Transverse colon (tissue), 4 donors: ENCODE measurements around the gene PDE9A. TPM values are rescaled to one million over a fixed set of nuclear protein-coding genes. Genes with fewer than 3 reads are reported as not detected.

Experiments
- DNase-seq: peaks from one replicate; pipeline ENCODE4 v3.0.0-alpha.2; 2019
- H3K27ac ChIP-seq, 4 donors: fragments of 200-600 bp; sonication (generic); 2 replicates each; pipeline ENCODE4 v1.5.1; 2016 to 2018; ENCODE audit warnings: inconsistent platforms in 4 of 4
- H3K27me3 ChIP-seq: fragments of 200-600 bp; sonication (generic); 2 replicates; pipeline ENCODE4 v1.5.1; 2017; ENCODE audit warnings: inconsistent platforms
- H3K36me3 ChIP-seq, 4 donors: fragments of 200-600 bp; sonication (generic); 2 replicates each; pipeline ENCODE4 v1.5.1; 2017 to 2019; ENCODE audit warnings: inconsistent platforms in 4 of 4
- H3K4me1 ChIP-seq, 4 donors: fragments of 200-600 bp; sonication (generic); 2 replicates each; pipeline ENCODE4 v1.5.1; 2017 to 2020; ENCODE audit warnings: inconsistent platforms in 4 of 4
- H3K4me3 ChIP-seq, 4 donors: fragments of 200-600 bp; sonication (generic); 1 replicate in 1 of 4; 2 replicates in 3 of 4; pipeline versions ENCODE4 v1.5.1 to v1.6.1; 2017 to 2019; ENCODE audit warnings: inconsistent platforms in 4 of 4
- H3K9me3 ChIP-seq, 2 donors: fragments of 200-600 bp; sonication (generic); 2 replicates each; pipeline ENCODE4 v1.5.1; 2017 to 2019; ENCODE audit warnings: inconsistent platforms in 2 of 2
- CTCF ChIP-seq, 5 experiments: fragments of 200-600 bp in 3 of 5; fragments of 450-650 bp in 2 of 5; sonication (generic) in 3 of 5; IDR thresholded peaks; 1 replicate in 2 of 5; 2 replicates in 3 of 5; pipeline ENCODE4 v1.5.1; 2016 to 2017; ENCODE audit warnings: antibody characterized with exemption in 5 of 5, inconsistent platforms in 3 of 5, mild to moderate bottlenecking in 2 of 5, moderate library complexity in 1 of 5
- EP300 ChIP-seq: sonication (generic); formaldehyde crosslinking; IDR thresholded peaks from one replicate; pipeline ENCODE4 v1.6.1; 2017; ENCODE audit warnings: antibody characterized with exemption, low read depth
- POLR2A ChIP-seq: fragments of 450-650 bp; IDR thresholded peaks from one replicate; pipeline ENCODE4 v1.6.1; 2016; ENCODE audit warnings: antibody characterized with exemption, mild to moderate bottlenecking, moderate library complexity
- POLR2AphosphoS5 ChIP-seq, 3 donors: sonication (generic); formaldehyde crosslinking; IDR thresholded peaks; one replicate each; pipeline ENCODE4 v1.6.1; 2016; ENCODE audit warnings: antibody characterized with exemption in 3 of 3
- WGBS, 2 donors: methylation state at CpG; one replicate each; pipeline ENCODE4 v1.1.5; 2018; ENCODE audit warnings: low coverage in 1 of 2; 5-methylcytosine and 5-hydroxymethylcytosine counted together
- in situ Hi-C, 4 donors: fragments of 200-750 bp; cut with MboI; loops; one replicate each; pipeline versions ENCODE4 v1.15.0 to v1.15.1; 2017; ENCODE audit warnings: low sequenced_read_pairs in 3 of 4, low pct_ligation_motif_present in 1 of 4, low pct_unique_long_range_greater_than_20kb in 1 of 4
- intact Hi-C: fragments of 100-400 bp; cut with DNase I; formaldehyde crosslinking; loops from one replicate; pipeline ENCODE4 v1.15.1; 2023; ENCODE audit warnings: low total_unique reads
- total RNA-seq, 4 donors: library from RNA; depleted of rRNA; stranded (reverse); fragments of >200 nt; gene quantifications; one replicate each; pipeline ENCODE4 v1.1.0, GENCODE V29; 2016

Gene PDE9A
- total RNA-seq, 4 donors from 2014 or later = 65.7 to 673 (median 364) TPM

- 96% methylated on average over 3 of the region's 8 CpGs; no CpG with 5 or more reads in 1 of the 2 donors for WGBS, 2 donors
- peaks cover 0 to 79% (median 11%) of the 10 kb centered on the region in 4 donors for H3K36me3 ChIP-seq
- H3K27ac ChIP-seq = no peak overlapping the region
- TF ChIP-seq POLR2AphosphoS5 (IDR thresholded peaks at IDR 0.05) (no peak), CTCF (IDR thresholded peaks at IDR 0.05) (no peak), POLR2A (no peak), EP300 (no peak)
- no peak overlapping the region for H3K4me3 ChIP-seq
- no peaks in the 10 kb centered on the region for H3K27me3 ChIP-seq
- in situ Hi-C loops = loop anchor here in 1 of 4 donors (25.0 kb wide), 2 partner anchors 95 to 180 kb away; no protein-coding TSS in a partner anchor
- DNase-seq = no peak
- no peaks in the 10 kb centered on the region for H3K9me3 ChIP-seq
- intact Hi-C loops = no loop called here
- H3K4me1 ChIP-seq = no peaks in the 10 kb centered on the region
Measured at GRCh38 chr21:42767561-42767835, 114.1 kb downstream of the PDE9A start.

- Histone ChIP-seq H3K9me3 (no peaks in the 10 kb centered on the region), H3K36me3 (peaks cover 0 to 76% (median 8%) of the 10 kb centered on the region in 4 donors), H3K4me3 (no peak overlapping the region), H3K27ac (no peak overlapping the region), H3K4me1 (no peaks in the 10 kb centered on the region), H3K27me3 (no peaks in the 10 kb centered on the region)
- WGBS, 2 donors = 91% methylated on average over 7 to 21 of the region's 21 CpGs
- TF ChIP-seq EP300 = no peak
- no peak for TF ChIP-seq POLR2A
- no peak for TF ChIP-seq CTCF (IDR thresholded peaks at IDR 0.05)
- no peak for TF ChIP-seq POLR2AphosphoS5 (IDR thresholded peaks at IDR 0.05)
- intact Hi-C loops = no loop called here
- DNase-seq = no peak
- in situ Hi-C loops = loop anchor here in 1 of 4 donors (25.0 kb wide), 2 partner anchors 94 to 181 kb away; no protein-coding TSS in a partner anchor
Measured at GRCh38 chr21:42768324-42769121, 115.1 kb downstream of the PDE9A start.

- Histone ChIP-seq H3K27me3 (no peaks in the 10 kb centered on the region), H3K4me1 (no peaks in the 10 kb centered on the region), H3K4me3 (no peak overlapping the region), H3K36me3 (peaks cover 0 to 74% (median 7%) of the 10 kb centered on the region in 4 donors), H3K9me3 (no peaks in the 10 kb centered on the region), H3K27ac (no peak overlapping the region)
- 77% methylated on average over 9 of the region's 9 CpGs; no CpG with 5 or more reads in 1 of the 2 donors for WGBS, 2 donors
- in situ Hi-C loops = loop anchor here in 1 of 4 donors (25.0 kb wide), 2 partner anchors 93 to 182 kb away; no protein-coding TSS in a partner anchor
- no peak for DNase-seq
- intact Hi-C loops = no loop called here
- TF ChIP-seq CTCF (IDR thresholded peaks at IDR 0.05) (no peak), POLR2A (no peak), POLR2AphosphoS5 (IDR thresholded peaks at IDR 0.05) (no peak), EP300 (no peak)
Measured at GRCh38 chr21:42769183-42769819, 115.9 kb downstream of the PDE9A start.

GRCh38 chr21:42769820-42770716 is 116.6 kb downstream of the PDE9A start:
- H3K27me3 ChIP-seq = no peaks in the 10 kb centered on the region
- TF ChIP-seq POLR2A (no peak), EP300 (no peak), POLR2AphosphoS5 (IDR thresholded peaks at IDR 0.05) (no peak), CTCF (IDR thresholded peaks at IDR 0.05) (no peak)
- peaks cover 0 to 69% (median 7%) of the 10 kb centered on the region in 4 donors for H3K36me3 ChIP-seq
- H3K4me1 ChIP-seq = no peaks in the 10 kb centered on the region
- DNase-seq = no peak
- in situ Hi-C loops (loop anchor here in 1 of 4 donors (25.0 kb wide), 2 partner anchors 92 to 183 kb away; no protein-coding TSS in a partner anchor), intact Hi-C loops (no loop called here)
- no peaks in the 10 kb centered on the region for H3K9me3 ChIP-seq
- no peak overlapping the region for H3K4me3 ChIP-seq
- H3K27ac ChIP-seq = no peak overlapping the region
- 90 to 95% methylated on average over 10 to 27 of the region's 28 CpGs for WGBS, 2 donors
